Hair follicle dermal papilla cell (primary cell): ENCODE results near the gene CFAP97D1. TPM values are rescaled to one million over a fixed set of nuclear protein-coding genes. Genes with fewer than 3 reads are reported as not detected.

Source experiments
- total RNA-seq: library from RNA; depleted of rRNA; stranded (reverse); fragments of >200 nt; gene quantifications from 2 replicates; pipeline ENCODE4 v1.2.3, GENCODE V29; 2012

The CFAP97D1 gene
- not detected in 2 replicates for total RNA-seq

GRCh38 chr17:43780135-43780534 is at the start of gene CFAP97D1:
CFAP97D1 (plus strand) TSS chr17:43780435; CDS start chr17:43780463, 28 bp downstream.

DNA sequence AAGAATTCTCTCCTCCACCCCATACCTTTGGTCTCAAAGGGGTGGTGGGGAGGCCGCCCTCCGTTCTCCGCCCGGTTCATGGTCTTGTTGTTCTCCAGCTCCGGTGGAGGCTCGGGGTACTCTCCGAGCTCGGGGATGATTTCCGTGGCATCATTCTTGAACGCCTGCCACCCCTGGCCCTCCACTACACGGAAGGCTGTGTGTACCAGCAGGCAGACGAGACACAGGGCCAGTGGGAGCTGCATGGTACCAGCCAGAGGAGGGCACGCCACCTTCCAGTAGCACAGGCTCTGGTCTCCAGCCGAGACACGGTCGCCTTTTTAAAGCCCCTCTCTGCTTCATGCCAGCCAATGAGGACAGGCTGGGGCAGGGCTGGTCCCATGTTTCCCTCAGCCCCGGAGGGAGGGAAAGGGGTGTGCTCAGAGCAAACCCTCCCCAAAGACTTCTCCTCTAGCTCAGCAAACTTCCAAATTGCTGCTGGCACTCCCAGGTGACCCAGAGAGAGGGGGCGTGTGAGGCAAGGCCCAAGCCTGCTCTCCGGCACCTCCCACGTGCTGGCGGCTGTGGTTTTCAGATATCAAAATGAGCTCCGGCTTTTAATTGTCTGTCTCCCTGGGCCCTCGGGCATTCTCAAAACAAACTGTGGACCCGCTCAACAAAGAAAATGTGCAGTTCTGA is 21.6 kb upstream of the CFAP97D1 start, which contains the start of gene SOST:
Gene SOST (minus strand): TSS at position 295 of the 678 bp plus-strand sequence. CDS start 50 bp downstream, at position 245.

DNA sequence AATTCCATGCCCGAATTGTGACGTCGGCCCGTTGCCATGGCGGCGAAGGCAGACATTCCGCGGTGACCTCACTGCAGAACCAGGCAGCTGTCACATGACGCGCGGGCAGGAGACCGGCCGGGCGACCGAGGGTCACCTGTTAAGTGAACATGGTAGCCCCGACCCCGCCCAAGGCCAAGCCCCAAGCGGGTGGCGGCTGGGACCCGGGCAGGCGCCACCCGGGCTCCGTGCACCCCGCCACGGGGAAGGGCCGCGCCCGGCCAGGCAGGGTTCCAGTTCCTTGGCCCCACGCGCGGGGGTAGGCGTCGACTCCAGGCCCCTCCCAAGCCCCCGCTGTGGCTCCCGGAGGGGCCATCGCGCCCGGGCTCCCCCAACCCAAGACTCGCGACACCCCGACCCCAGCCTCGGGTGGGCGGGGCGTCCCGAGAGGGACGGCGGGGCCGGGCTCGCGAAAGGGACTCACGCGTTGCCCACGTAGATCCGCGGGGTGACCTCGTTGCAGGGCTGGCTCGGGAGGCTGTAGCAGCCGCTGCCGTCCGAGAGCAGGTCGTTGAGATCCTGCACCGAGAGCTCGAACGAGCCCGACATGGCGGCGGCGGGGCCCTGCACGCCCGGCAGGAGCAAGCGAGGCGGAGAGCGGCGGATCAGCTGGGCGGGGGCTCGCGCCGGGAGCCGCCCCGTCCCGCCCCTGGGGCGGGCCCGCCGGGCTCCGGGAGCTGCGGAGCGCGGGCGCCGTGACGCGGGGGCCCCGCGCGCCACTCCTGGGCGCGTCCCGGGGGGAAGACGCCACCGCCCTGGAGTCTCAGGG is 1.7 kb upstream of the CFAP97D1 start, which contains the start of gene DUSP3:
Gene DUSP3 (minus strand): TSS at position 641 of the 808 bp plus-strand sequence. CDS start 53 bp downstream, at position 588.

GRCh38 chr17:43832976-43833829 is 53.0 kb downstream of the CFAP97D1 start, which contains the start of gene MPP3:
MPP3 (minus strand) TSS chr17:43833146; CDS start chr17:43831906, 1,240 bp downstream.

Other genes starting within 250 kb of the CFAP97D1 start
- 0.73 and 1.1 TPM in 2 replicates for gene ETV4, start 234.1 kb upstream of the CFAP97D1 start, total RNA-seq
- gene MEOX1, start 118.5 kb upstream of the CFAP97D1 start, total RNA-seq, result 0.65 TPM in 1 of 2 replicates, not detected in the other
- 0.16 TPM in 1 of 2 replicates, not detected in the other for gene SOST, start 21.6 kb upstream of the CFAP97D1 start, total RNA-seq
- gene DUSP3, start 1.5 kb upstream of the CFAP97D1 start, total RNA-seq, result 67.3 and 75.3 TPM in 2 replicates
- 13.8 and 18.3 TPM in 2 replicates for gene MPP3, start 52.7 kb downstream of the CFAP97D1 start, total RNA-seq
- not detected in 2 replicates for gene CD300LG, start 66.7 kb downstream of the CFAP97D1 start, total RNA-seq
- gene MPP2, start 127.1 kb downstream of the CFAP97D1 start, total RNA-seq, result 2.9 and 3.4 TPM in 2 replicates
- not detected in 2 replicates for gene PPY, start 162.0 kb downstream of the CFAP97D1 start, total RNA-seq
- not detected in 2 replicates for gene PYY, start 173.5 kb downstream of the CFAP97D1 start, total RNA-seq
- gene NAGS, start 224.2 kb downstream of the CFAP97D1 start, total RNA-seq, result 1.1 and 2.1 TPM in 2 replicates
- gene TMEM101, start 234.5 kb downstream of the CFAP97D1 start, total RNA-seq, result 35.3 and 35.9 TPM in 2 replicates